Measurements from ENCODE around the gene PUS7.
A peak's percentile ranks its signal among the peaks of the same experiment; 100 is the strongest.
"Not testable (repeated sequence)": the region's sequence is repeated elsewhere in the genome, so short reads cannot be mapped to it uniquely, and the experiment has no call there.

The PUS7 gene, protein sequence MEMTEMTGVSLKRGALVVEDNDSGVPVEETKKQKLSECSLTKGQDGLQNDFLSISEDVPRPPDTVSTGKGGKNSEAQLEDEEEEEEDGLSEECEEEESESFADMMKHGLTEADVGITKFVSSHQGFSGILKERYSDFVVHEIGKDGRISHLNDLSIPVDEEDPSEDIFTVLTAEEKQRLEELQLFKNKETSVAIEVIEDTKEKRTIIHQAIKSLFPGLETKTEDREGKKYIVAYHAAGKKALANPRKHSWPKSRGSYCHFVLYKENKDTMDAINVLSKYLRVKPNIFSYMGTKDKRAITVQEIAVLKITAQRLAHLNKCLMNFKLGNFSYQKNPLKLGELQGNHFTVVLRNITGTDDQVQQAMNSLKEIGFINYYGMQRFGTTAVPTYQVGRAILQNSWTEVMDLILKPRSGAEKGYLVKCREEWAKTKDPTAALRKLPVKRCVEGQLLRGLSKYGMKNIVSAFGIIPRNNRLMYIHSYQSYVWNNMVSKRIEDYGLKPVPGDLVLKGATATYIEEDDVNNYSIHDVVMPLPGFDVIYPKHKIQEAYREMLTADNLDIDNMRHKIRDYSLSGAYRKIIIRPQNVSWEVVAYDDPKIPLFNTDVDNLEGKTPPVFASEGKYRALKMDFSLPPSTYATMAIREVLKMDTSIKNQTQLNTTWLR

DNA sequence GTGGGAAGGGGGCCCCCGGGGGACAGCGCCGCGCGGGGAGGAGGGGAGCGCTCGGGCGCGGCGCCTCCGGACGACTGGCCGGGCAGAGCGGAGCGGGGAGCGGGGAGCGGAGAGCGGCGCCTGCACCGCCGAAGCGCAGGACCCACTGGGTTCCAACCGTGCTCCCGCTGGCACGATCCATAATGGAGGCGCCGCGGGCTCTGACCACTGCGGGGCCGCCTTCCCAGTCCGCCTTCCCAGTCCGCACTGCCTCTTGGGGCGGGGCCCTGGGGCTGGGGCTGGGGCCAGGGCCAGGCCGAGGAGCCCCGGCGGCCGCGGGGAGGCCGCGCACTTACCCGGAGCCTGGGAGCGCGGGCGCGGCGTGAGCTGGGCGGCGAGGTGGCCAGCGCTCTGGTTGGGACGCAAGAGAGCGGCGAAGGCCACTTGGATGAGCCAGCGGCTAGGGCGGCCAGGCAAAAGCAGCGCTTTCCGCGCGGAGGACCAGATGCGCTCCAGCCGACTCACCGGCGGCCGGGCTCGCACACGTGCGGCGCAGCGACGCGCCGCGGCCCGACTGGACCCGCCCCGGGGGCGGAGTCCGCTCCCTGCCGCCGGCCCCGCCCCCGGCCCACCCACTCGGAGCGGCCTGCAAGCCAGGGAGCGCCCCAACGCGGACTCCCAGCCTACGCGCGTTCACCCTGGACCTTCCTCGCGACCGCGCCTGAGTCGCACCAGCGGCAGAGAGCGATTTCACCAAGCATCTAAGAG is at the start of gene PUS7:
PUS7 (minus strand) TSS at position 555 of the 747 bp plus-strand sequence. CDS start 13,759 bp downstream, outside the sequence.
- peak; percentile 79 for DNase-seq (ENCODE audit: low spot score)

DNA sequence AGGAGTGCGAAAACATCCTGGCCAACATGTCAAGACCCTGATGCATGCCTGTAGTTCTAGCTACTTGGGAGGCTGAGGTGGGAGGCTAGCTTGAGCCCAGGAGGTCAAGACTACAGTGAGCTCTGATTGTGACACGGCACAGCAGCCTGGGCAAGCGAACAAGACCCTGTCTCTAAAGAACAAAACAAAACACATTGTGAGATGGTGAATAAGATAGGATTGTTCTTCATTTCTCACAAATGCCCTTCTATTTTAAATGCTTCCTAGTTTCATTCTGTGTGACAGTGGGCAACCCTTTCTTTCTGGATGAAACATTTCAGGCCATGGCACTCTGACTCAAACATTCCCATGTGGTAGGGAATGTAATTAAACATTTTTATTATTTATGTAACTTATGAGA is 45.8 kb upstream of the PUS7 start:
- no peak for DNase-seq (ENCODE audit: low spot score)

DNA sequence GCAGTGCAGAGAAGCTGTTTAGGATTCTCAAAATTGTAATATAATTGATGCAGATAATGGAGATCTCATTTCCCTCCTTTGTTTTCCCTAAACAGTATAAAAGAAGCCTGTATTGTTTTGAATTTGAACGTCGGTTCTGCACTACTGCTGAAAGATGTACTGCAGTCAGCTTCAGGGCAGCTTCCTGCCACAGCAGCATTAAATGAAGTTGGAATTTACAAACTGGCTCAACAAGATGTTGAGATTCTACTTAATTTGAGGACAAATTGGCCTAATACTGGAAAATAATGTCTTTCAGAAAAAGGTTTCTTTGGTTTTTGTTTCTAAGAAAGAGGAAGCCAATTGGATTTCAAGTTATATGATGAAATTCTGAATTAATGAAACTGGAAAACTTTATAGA is 45.0 kb upstream of the PUS7 start:
- DNase-seq (ENCODE audit: low spot score) = no peak

DNA sequence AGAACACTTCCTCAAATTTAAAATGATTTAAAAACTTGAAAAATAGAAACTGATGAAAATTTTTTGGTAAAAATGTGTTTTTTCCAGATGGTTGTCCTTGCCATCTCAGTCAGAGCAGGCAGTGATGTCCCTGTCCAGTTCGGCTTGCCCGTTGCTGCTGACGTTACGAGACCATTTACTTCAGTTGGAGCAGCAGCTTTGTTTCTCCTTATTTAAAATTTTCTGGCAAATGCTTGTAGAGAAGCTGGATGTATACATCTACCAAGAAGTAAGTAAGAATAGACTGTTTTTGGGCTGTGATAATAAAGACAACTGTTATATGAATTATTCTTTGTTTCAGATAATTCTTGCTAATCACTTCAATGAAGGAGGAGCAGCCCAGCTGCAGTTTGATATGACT is 43.1 kb upstream of the PUS7 start:
- DNase-seq (ENCODE audit: low spot score) = no peak

DNA sequence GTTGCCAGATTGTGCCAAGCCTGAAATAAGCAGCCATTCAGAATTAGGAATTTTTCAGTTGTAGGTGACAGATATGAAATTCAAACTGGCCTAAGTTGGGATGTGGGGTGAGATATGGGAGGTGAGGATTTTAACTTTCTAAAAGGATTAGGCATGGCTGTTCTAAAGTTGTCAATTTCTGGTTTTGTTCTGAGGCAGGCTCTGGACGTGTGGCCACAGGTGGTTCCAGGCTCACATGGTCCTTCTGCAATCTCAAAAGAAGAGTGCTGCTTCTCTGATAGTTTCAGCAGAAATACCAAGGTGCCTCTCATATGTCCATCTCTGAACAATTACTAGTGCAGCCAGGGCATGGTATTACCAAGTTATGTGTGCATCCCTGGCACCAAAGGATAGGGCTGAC is 37.9 kb upstream of the PUS7 start:
- DNase-seq (ENCODE audit: low spot score) = no peak

DNA sequence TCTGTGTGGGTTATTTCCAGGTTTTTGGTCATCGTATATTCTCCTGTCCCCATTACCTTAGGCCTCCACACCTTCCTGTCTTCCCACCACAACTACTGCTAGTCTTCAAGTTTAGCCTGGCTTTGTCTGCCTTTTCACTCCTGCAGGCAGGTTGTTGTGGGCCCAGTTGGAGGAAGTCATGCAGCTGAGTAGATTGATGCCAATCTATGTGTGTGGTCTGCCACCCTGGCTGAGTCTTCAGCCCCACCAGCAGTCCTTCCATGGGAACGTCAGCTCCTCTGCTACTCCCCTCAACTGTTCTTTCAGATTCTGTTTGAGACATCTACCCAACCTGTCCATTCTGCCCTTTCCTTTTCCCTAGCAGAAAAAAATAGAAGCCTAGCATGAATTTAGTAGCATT is 16.3 kb upstream of the PUS7 start:
- DNase-seq (ENCODE audit: low spot score) = no peak

DNA sequence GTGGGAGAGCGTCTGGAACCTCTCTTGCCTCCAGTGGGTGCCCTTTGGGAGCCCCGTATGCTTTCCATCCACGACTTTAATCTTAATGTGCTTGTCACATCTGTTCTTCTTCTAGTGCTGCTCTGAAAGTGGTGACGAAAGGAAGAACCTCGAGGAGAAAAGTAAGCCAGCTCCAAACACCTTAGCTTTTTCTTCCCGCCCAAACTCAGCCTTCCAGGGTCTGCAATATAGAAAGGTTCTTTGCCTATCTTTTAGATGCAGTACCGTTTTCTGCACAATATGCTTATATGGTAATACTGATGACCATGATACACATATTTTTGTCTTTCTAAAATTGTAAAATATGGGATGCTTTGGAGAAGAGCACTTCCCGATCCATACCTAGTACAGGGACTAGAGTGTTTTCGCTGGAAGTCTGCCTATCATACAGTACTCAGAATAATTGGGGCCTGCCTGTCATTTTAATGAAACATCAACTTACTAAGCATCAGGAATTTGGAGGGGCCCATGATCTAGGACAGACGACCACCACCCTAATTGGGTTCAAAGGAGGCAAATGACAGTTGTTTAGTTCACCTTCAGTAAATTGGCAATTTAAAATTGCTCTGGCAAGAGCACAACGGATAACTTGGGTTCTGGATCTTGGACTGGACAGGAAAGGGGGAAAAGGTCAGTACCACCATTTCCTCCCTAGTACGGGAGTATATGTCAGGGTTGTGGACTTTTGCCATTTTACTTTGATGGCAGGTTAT is 10.8 kb upstream of the PUS7 start:
- DNase-seq (ENCODE audit: low spot score) = no peak

DNA sequence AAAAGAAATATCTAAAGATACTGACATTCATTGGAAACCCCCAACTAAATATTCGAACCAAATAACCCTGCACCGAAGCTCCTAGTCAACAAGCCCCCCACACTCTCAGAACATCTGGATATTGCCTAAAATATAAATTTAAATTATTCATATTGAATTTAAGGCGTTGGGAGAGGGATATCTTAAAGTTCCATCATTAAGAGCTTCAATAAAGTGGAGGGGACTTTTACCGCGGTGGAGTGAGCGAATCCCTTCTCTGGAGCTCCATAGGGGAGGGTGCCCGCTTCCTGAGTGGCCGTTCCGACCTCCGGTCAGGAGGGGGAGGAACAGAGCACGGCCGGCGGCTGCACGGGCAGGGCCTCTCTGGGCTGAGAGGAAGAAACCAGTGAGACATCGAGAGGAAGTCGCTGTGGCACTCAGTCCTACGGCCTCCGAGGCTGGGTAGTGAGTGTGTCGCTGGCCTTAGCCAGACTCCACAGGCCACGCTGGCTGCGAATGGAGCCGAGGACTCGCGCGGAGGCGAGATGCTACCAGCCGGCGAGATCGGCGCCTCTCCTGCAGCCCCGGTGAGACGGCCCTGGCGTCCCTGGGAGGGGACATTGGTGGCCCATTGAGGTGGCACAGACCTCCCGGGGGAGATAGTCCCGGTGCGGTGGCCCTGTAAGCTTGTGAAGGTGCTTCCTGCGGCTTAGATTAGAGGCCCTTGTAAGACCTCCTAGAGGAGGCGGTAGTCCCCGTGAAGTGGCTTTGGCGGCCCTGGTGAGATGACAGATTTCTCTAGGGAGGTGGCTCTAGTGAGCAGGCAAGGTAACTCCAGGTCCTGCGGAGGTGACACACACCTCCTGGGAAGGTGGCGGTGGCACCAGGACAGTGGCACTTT is 10.0 kb upstream of the PUS7 start, which contains the start of gene RINT1:
RINT1 (plus strand) TSS at position 410 of the 880 bp plus-strand sequence; CDS start at position 525, 115 bp downstream.
- DNase-seq (ENCODE audit: low spot score) = peak; percentile 88

DNA sequence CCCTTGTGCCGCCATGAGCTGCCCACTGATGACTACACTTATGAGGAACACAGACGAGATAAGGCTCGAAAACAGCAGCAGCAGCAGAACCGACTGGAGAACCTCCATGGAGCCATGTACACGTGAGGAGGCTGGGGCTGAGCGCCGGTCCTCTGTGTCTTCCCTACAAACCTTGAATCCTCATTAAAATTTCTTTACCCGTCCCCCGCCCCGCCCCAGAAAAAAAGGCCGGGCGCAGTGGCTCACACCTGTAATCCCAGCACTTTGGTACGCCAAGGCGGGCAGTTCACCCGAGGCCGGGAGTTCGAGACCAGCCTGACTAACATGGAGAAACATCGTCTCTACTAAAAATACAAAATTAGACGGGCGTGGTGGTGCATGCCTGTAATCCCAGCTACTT is 8.5 kb upstream of the PUS7 start:
- DNase-seq (ENCODE audit: low spot score) = no peak

DNA sequence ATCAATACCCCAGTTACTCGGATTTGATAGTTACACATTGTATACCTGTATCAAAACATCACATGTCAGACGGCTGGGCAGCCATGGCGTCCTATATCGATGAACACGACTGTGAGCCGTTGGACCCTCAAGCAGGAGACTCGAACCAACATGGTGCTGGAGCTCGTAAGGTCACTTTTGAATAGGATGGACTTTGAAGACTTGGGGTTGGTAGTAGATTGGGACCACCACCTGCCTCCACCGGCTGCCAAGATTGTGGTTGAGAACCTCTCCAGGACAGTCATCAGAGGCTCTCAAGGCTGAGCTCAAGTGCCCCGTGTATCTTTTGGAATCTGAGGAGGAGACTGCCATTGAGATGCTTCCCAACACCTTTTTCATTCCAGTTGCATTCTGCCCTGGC is 8.1 kb upstream of the PUS7 start:
- no peak for DNase-seq (ENCODE audit: low spot score)

DNA sequence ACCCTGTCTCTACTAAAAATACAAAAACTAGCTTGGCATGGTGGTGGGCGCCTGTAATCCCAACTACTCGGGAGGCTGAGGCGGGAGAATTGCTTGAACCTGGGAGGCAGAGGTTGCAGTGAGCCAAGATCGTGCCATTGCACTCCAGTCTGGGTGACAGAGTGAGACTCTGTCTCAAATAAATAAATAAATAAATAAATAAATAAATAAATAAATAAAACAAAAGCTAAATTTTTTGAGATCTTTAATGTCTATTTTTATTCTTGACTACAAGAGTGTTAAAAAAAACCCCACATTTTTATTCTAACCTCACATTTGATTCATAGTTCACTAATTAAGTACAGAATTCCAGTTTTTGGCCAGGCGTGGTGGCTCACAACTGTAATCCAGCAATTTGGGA is 5.7 kb upstream of the PUS7 start:
- not testable (repeated sequence) for DNase-seq (ENCODE audit: low spot score)

DNA sequence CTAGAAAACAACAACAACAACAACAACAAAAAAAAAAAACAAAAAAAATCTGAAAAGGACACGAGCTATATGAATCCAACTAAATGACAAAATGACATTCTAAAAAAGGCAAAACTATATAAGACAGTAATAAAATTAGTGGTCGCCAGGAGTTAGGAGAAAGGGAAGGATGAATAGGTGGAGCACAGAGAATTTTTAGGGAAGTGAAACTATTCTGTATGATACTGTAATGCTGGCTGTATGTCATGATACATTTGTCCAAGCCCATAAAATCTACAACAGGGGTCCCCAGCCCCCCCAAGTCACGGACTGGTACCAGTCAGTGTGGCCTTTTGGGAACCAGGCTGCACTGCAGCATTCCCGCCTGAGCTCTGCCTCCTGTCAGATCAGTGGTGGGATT is 2.8 kb upstream of the PUS7 start:
- DNase-seq (ENCODE audit: low spot score) = no peak

DNA sequence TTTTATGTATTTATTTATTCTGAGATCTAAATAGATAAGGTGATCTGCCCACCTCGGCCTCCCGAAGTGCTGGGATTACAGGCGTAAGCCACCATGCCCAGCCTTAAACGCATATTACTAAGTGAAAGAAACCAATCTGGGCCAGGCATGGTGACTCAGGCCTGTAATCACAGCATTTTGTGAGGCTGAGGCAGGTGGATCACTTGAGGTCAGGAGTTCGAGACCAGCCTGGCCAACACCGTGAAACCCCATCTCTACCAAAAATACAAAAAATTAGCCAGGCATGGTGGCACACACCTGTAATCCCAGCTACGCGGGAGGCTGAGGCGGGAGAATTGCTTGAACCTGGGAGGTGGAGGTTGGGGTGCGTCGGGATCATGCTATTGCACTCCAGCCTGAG is 2.4 kb upstream of the PUS7 start:
- not testable (repeated sequence) for DNase-seq (ENCODE audit: low spot score)

DNA sequence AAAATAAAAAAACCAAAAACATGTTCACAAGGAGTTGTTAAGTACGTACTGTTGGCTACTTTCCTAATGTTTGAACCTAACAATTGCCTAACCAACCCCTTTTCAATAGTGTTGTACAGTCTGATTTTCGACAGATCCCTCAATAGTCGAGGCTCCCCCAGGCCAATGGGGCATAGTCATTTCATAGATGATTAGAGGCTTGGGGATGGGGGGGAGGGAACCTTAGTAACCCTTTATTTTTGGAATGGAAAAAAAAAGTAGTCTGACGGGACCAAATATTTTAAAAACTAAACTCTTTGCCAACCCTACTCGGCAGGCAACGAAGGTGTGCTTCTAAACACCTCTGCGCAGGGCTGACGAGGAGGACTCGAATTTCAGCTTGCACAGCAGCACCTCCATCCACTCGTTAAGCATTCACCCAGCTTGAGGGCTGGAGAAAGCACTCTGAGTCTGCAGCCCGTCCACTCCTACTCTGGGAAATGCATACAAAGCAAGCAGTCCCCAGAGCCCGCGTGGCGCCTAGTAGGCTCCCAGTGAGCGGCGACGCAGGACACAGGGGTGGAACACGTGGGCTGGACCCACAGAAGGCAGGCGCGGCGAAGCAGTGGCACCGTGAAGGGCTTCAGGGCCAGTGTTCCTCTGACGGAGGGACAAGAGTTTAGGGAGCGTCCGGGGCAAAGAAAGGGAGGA is 899 bp downstream of the PUS7 start:
- DNase-seq (ENCODE audit: low spot score) = peak; percentile 12

DNA sequence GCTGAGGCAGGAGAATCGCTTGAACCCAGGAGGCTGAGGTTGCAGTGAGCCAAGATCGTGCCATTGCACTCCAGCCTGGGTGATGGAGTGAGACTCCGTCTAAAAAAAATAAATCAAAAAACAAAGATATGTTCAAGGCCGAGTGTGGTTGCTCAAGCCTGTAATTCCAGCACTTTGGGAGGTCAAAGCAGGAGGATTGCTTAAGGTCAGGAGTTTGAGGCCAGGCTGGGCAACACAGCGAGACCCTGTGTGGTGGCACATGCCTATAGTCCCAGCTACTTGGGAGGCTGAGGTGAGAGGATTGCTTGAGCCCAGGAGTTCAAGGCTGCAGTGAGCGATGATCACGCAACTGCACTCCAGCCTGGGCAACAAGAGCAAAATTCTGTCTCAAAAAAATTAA is 1.5 kb downstream of the PUS7 start:
- not testable (repeated sequence) for DNase-seq (ENCODE audit: low spot score)

DNA sequence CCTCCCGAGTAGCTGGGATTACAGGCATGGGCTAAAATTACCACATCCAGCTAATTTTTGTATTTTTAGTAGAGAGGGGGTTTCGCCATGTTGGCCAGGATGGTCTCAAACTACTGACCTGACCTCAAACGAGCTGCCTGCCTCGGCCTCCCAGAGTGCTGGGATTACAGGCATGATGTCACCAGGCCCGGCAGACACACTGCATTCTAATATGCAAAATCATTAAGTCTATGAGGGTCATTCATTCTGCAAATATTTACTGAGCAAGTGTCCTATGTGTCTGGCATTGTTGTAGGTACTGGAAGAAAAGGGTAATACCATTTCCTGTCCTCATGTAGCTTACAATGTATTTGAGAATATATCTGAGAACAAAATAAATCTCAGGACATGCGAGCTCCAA is 2.7 kb downstream of the PUS7 start:
- DNase-seq (ENCODE audit: low spot score) = no peak

DNA sequence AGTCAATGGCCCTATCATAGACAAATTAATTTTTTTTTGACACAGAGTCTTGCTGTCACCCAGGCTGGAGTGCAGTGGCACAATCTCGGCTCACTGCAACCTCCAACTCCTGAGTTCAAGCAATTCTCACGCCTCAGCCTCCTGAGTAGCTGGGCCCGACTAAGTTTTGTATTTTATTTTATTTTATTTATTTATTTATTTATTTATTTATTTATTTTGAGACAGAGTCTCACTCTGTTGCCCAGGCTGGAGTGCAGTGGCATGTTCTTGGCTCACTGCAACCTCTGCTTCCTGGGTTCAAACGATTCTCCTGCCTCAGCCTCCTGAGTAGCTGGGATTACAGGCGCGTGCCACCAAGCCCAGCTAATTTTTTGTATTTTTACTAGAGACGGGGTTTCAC is 6.5 kb downstream of the PUS7 start:
- not testable (repeated sequence) for DNase-seq (ENCODE audit: low spot score)

DNA sequence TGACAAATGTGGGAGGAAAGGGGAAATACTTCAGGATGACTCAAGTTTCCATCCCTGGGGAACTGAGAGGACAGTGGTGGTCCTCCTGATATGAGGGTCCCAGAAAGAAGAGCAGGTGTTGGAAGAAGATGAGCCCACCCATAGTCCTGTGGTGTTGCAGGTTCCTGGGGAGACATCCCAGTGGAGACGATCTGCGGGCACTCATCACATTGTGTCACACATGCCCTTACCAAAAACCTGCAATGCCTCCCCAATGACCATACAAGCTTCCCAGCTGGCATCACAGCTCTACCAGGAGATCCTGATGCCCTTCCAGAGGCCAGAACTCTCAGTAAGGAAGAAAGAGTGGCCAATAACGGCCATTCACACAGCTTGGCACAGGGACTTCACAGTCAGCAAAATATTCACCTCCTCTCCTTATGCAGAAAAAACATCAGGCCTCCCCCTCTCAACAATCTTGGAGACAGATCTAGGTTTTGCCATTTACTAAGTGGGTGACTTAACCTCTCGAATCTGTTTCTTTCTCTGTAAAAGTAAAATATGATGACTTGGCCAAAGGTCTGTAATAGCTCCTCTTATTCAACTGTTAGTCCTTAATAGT is 9.0 kb downstream of the PUS7 start:
- DNase-seq (ENCODE audit: low spot score) = no peak

DNA sequence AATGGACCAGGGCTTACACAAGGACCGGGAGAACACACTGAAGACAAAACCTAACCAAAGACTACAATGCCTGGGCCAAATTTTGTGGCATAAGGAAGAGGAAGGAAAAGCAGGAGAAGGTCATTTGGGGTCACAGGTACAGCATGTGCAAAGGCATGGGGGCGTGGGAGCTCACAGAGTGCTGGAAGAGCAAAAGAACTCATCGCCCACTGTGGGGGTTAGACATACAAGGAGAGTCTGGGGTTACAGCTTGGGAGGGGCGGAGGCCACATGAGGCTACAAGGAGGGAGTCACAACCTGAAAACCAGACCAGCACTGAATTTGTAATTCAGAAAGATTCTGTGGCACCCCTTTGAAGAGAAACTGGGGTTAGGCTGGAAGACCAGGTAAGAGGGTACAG is 9.7 kb downstream of the PUS7 start:
- DNase-seq (ENCODE audit: low spot score) = no peak

DNA sequence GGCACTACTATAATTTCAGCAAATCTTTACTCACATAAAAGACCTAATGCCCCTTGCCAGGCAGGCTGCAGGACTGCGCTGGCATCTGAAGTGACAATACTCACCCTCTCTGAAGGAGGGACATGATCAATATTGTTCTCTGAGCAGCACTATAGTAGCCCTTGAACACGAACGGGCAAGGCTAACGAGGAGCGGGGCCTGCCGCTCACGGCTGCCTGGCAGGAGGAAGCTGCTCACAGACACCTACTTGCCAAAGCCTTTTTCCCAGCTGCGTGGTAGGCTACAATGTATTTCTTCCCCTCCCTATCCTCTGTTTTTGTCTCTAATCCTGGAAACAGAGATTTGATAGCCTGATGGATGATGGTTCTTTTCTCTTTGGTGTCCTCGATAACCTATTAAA is 19.9 kb downstream of the PUS7 start:
- DNase-seq (ENCODE audit: low spot score) = no peak

Measured in CD4-positive, alpha-beta T cell treated with Interleukin-6 at 100 ng/mL for 8 hours (primary cell).